ENCODE data around the gene CREB3L2.

Gene CREB3L2

DNA sequence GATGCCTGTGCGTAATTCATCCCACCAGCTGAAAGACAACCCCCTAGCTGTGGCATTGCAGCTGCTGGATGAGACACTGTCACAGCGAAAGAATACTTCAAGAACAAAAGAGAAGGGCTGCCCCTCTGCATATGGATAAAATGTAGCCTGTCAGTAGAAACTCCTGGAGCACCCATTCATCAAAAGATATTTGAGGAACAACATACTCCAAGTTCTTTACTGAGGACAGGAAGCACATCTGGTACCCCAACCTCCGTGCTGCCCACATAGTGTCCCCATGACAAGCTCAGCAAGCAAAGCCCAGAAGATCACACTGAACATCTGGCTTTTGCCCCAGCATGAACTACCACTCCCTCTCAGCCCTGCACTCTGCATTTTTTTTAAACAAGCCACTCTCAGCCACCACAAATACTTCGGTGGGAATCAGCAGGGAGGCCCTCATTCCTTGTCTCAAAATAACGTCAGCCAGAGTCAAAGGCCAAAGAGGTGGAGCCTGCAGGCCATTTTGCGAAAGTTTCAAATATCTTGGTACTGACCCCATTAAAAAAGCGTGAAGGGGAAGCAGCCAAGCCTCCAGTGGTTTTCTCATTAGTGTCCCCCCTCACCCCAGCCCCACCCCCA lies 1.7 kb downstream of the CREB3L2 start:
- peak; percentile 46 for DNase-seq (ENCODE audit: extremely low spot score)
- TF ChIP-seq L3MBTL2 (conservative IDR thresholded peaks at IDR 0.05) (no peak), CTBP1 (IDR thresholded peaks at IDR 0.05; ENCODE audit: borderline replicate concordance) (no peak), SUZ12 (IDR thresholded peaks at IDR 0.05) (no peak)
- TF ChIP-seq, protein P1, sequence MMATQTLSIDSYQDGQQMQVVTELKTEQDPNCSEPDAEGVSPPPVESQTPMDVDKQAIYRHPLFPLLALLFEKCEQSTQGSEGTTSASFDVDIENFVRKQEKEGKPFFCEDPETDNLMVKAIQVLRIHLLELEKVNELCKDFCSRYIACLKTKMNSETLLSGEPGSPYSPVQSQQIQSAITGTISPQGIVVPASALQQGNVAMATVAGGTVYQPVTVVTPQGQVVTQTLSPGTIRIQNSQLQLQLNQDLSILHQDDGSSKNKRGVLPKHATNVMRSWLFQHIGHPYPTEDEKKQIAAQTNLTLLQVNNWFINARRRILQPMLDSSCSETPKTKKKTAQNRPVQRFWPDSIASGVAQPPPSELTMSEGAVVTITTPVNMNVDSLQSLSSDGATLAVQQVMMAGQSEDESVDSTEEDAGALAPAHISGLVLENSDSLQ (IDR thresholded peaks at IDR 0.05): peak; percentile 5; the same call in 1 of the 2 replicates
- ChIA-PET POLR2A (interaction anchor here (0.6 to 1.1 kb wide), 2 partner anchors 47 to 60 kb away, joined by 3 read pairs; no protein-coding TSS in a partner anchor), CTCF (interaction anchor here (0.5 to 2.1 kb wide), 3 partner anchors 9 to 96 kb away, joined by 3 to 9 read pairs (median 5); no protein-coding TSS in a partner anchor)

DNA sequence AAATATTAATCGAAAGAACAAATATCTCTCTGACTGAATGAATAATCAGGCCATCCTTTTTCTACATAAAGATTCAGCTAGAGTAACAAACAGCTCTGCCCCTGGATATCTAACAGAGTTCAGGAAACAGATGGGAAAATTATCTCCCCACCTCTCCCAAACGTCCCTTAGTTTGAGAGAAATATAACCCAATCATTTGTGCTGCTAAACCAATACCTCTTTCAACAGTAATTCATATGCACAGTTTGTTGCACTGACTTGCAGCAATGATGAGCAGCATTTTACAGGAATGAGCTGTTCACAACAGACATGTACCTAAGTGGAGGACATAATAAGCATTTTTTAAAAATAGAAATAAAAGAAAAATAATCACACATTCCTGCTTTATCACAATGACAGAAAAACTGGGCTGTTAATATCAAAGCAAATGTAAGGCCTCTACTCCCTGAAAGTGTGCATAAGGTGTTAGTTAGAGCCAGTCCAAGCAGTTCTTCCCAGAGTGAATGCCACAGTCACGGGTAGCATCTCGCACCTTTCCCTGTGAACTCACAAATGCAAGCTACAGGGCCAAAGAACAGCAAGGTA lies 2.3 kb downstream of the CREB3L2 start:
- no peak for TF ChIP-seq ARNT (IDR thresholded peaks at IDR 0.05)
- no peak for TF ChIP-seq TARDBP (IDR thresholded peaks at IDR 0.05)
- no peak for TF ChIP-seq NFRKB (IDR thresholded peaks at IDR 0.05)
- TF ChIP-seq BHLHE40 (IDR thresholded peaks at IDR 0.05; ENCODE audit: borderline replicate concordance): no peak
- TF ChIP-seq FOXM1 (IDR thresholded peaks at IDR 0.05; ENCODE audit: borderline replicate concordance): no peak
- TF ChIP-seq FOXK2 (IDR thresholded peaks at IDR 0.05): no peak
- TF ChIP-seq LEF1 (IDR thresholded peaks at IDR 0.05; ENCODE audit: borderline replicate concordance): no peak
- TF ChIP-seq SUZ12 (IDR thresholded peaks at IDR 0.05): no peak
- TF ChIP-seq L3MBTL2 (conservative IDR thresholded peaks at IDR 0.05): no peak
- TF ChIP-seq HDGF (IDR thresholded peaks at IDR 0.05; ENCODE audit: borderline replicate concordance): no peak
- TF ChIP-seq ELF4 (IDR thresholded peaks at IDR 0.05): no peak
- TF ChIP-seq FOXA1 (IDR thresholded peaks at IDR 0.05): no peak
- TF ChIP-seq SP1 (IDR thresholded peaks at IDR 0.05): no peak
- POLR2A ChIA-PET: interaction anchor here (1.1 kb wide), 1 partner anchor 59 kb away, joined by 3 read pairs; no protein-coding TSS in a partner anchor
- no peak for DNase-seq (ENCODE audit: extremely low spot score)
- CTCF ChIA-PET: interaction anchor here (0.5 to 2.1 kb wide), 3 partner anchors 10 to 95 kb away, joined by 3 to 9 read pairs (median 5); no protein-coding TSS in a partner anchor

DNA sequence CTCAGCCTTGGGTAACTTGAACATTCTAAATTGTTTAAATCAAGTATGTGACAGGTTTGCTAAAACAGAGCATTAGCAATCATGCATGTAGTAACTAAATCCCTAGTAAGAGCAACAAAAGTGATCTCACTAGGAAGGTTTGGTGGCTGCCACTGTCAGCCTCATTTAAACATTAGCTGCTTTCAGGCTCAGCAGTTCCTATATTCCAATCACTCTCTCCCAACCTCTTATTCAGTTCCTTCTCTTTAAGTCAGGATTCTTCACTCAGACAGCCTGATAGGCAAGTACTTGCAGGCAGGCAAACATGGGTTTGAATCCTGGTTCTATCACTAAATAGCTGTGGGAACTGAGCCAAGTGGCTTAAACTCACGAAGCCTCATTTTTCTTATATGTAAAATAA lies 3.6 kb downstream of the CREB3L2 start:
- ChIA-PET POLR2A (interaction anchor here (0.9 to 1.1 kb wide), 2 partner anchors 45 to 55 kb away, joined by 3 to 5 read pairs; no protein-coding TSS in a partner anchor), CTCF (interaction anchor here (1.3 kb wide), 1 partner anchor 95 kb away, joined by 3 read pairs; no protein-coding TSS in a partner anchor)
- no peak for DNase-seq (ENCODE audit: extremely low spot score)
- TF ChIP-seq SP1 (IDR thresholded peaks at IDR 0.05): no peak
- TF ChIP-seq, protein P1 (IDR thresholded peaks at IDR 0.05): 0 out of 2 replicates have a peak, but pooled peaks have one; percentile 29
- TF ChIP-seq L3MBTL2 (conservative IDR thresholded peaks at IDR 0.05): no peak

DNA sequence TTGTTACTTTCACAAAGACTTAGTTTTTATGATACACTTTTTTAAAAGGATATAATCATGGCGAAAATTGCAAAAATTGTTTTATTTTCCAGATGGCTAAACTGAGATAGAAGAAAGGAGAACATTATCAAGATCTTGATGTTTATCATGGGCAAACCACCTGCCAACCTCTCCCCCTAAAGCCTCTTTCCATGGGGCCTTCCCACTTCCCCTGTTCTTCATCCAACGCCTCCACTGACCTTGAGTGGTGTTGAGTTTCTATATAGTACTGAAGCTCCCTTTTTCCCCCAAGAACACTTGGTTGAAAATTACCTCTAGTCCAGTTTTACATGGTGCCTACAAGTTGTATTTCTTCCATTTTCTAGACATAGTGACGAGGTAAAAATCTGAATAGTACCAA lies 5.0 kb downstream of the CREB3L2 start:
- ChIA-PET CTCF (no interaction called here), POLR2A (no interaction called here)
- no peak for DNase-seq (ENCODE audit: extremely low spot score)
- TF ChIP-seq FOXK2 (IDR thresholded peaks at IDR 0.05): no peak
- no peak for TF ChIP-seq ARNT (IDR thresholded peaks at IDR 0.05)
- TF ChIP-seq, protein P1 (IDR thresholded peaks at IDR 0.05): no peak
- no peak for TF ChIP-seq L3MBTL2 (conservative IDR thresholded peaks at IDR 0.05)
- TF ChIP-seq SP1 (IDR thresholded peaks at IDR 0.05): no peak
- no peak for TF ChIP-seq LEF1 (IDR thresholded peaks at IDR 0.05; ENCODE audit: borderline replicate concordance)
- TF ChIP-seq TARDBP (IDR thresholded peaks at IDR 0.05): no peak

DNA sequence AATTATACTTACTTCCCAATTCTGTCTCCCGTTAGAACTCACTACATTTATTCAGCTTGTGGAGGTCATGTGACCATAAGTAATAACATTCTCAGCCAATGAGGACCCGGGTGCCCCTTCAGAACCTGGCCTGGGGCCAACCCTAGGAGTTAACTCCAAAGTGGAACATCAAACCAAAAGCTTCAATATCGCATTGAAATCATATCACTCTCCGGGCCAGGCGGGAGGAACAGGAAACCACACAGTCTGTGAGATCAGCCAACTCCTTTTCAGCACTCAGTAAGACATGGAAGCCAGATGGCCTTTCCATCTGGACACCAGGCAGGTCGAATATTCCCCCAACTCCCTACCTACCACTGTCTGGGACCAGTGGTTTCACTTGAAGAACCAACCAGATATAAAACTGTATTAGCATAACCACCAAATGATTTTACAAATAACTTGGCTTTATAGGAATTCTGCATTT lies 5.5 kb downstream of the CREB3L2 start:
- TF ChIP-seq L3MBTL2 (conservative IDR thresholded peaks at IDR 0.05) (no peak), HDGF (IDR thresholded peaks at IDR 0.05; ENCODE audit: borderline replicate concordance) (no peak), FOXA1 (IDR thresholded peaks at IDR 0.05) (no peak), SP1 (IDR thresholded peaks at IDR 0.05) (no peak)
- ChIA-PET CTCF (no interaction called here), POLR2A (no interaction called here)
- DNase-seq (ENCODE audit: extremely low spot score): no peak

DNA sequence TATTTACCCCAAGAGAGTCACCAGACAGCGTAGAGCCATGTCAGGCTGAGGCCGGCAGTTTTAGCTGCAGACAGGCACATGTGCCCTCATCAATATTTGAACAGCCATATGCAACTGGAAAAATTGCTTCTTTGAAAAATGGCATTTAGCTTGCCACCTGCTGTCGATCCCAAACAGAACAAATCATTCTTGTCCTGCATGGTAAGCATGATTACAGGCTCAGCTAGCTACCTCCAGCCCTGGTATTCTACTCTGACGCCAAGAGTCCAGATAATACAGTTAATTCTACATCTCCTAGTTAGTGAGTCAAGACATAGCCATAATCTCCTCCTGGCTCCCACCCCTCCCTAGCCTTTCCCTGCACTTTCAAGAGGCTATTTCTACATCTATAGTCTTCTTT lies 7.7 kb downstream of the CREB3L2 start:
- TF ChIP-seq FOXA1 (IDR thresholded peaks at IDR 0.05) (no peak), NFRKB (IDR thresholded peaks at IDR 0.05) (no peak), FOXM1 (IDR thresholded peaks at IDR 0.05; ENCODE audit: borderline replicate concordance) (no peak), ELF4 (IDR thresholded peaks at IDR 0.05) (no peak), HDGF (IDR thresholded peaks at IDR 0.05; ENCODE audit: borderline replicate concordance) (no peak), ZNF384 (IDR thresholded peaks at IDR 0.05) (no peak), L3MBTL2 (conservative IDR thresholded peaks at IDR 0.05) (no peak), BHLHE40 (IDR thresholded peaks at IDR 0.05; ENCODE audit: borderline replicate concordance) (no peak), SUZ12 (IDR thresholded peaks at IDR 0.05) (no peak), FOXK2 (IDR thresholded peaks at IDR 0.05) (no peak), SP1 (IDR thresholded peaks at IDR 0.05) (no peak), ARNT (IDR thresholded peaks at IDR 0.05) (no peak), TARDBP (IDR thresholded peaks at IDR 0.05) (no peak), CTBP1 (IDR thresholded peaks at IDR 0.05; ENCODE audit: borderline replicate concordance) (no peak), LEF1 (IDR thresholded peaks at IDR 0.05; ENCODE audit: borderline replicate concordance) (no peak)
- TF ChIP-seq, protein P1 (IDR thresholded peaks at IDR 0.05): no peak
- ChIA-PET POLR2A (no interaction called here), CTCF (no interaction called here)
- no peak for DNase-seq (ENCODE audit: extremely low spot score)

All from HEK293T (cell line).